Measurements from ENCODE around the gene PRDM16.

Gene PRDM16

GRCh38 chr1:3469104-3469848 is 400.3 kb downstream of the PRDM16 start:
- H3K4me2 ChIP-seq (ENCODE audit: low read depth, low read length, poor library complexity, severe bottlenecking) = no peak overlapping the region
- H3K79me2 ChIP-seq (ENCODE audit: insufficient read depth, low read length) = no peaks in the 10 kb centered on the region
- no peak overlapping the region for H2AFZ ChIP-seq (ENCODE audit: low read length)
- H3K9me2 ChIP-seq (replicated peaks; ENCODE audit: low read depth, low read length) = no peaks in the 10 kb centered on the region
- H3K36me3 ChIP-seq (ENCODE audit: insufficient read depth, low read length) = no peaks in the 10 kb centered on the region
- H3F3A ChIP-seq (ENCODE audit: low read depth) = no peaks in the 10 kb centered on the region
- H3K27me3 ChIP-seq (ENCODE audit: insufficient read depth, low read length, poor library complexity, severe bottlenecking) = no peaks in the 10 kb centered on the region
- H3K4me1 ChIP-seq (ENCODE audit: insufficient read depth, low read length, poor library complexity, severe bottlenecking) = no peaks in the 10 kb centered on the region
- H3K9me3 ChIP-seq (ENCODE audit: insufficient read depth, low read depth, low read length) = no peaks in the 10 kb centered on the region
- no peak overlapping the region for H3K9ac ChIP-seq (ENCODE audit: low read depth, low read length, poor library complexity, severe bottlenecking)
- no peak for TF ChIP-seq CTCF (conservative IDR thresholded peaks at IDR 0.05; ENCODE audit: low read length)
- no peak for TF ChIP-seq EZH2phosphoT487 (IDR thresholded peaks at IDR 0.05; ENCODE audit: borderline replicate concordance)
- H4K20me1 ChIP-seq (ENCODE audit: insufficient read depth, low read length, poor library complexity, severe bottlenecking) = no peaks in the 10 kb centered on the region
- no peak overlapping the region for H3K4me3 ChIP-seq (ENCODE audit: low read length, poor library complexity, severe bottlenecking)

- no peak overlapping the region for H3K4me3 ChIP-seq (ENCODE audit: low read length, poor library complexity, severe bottlenecking)
- no peaks in the 10 kb centered on the region for H3K4me1 ChIP-seq (ENCODE audit: insufficient read depth, low read length, poor library complexity, severe bottlenecking)
- no peaks in the 10 kb centered on the region for H3K79me2 ChIP-seq (ENCODE audit: insufficient read depth, low read length)
Measured at GRCh38 chr1:3469849-3470649, 401.0 kb downstream of the PRDM16 start.

More at GRCh38 chr1:3469849-3470649, 401.0 kb downstream of the PRDM16 start:
- no peaks in the 10 kb centered on the region for H3F3A ChIP-seq (ENCODE audit: low read depth)
- no peaks in the 10 kb centered on the region for H3K27me3 ChIP-seq (ENCODE audit: insufficient read depth, low read length, poor library complexity, severe bottlenecking)
- TF ChIP-seq EZH2phosphoT487 (IDR thresholded peaks at IDR 0.05; ENCODE audit: borderline replicate concordance) (no peak), CTCF (conservative IDR thresholded peaks at IDR 0.05; ENCODE audit: low read length) (no peak)
- no peak overlapping the region for H3K4me2 ChIP-seq (ENCODE audit: low read depth, low read length, poor library complexity, severe bottlenecking)
- H3K9me3 ChIP-seq (ENCODE audit: insufficient read depth, low read depth, low read length) = no peaks in the 10 kb centered on the region
- no peaks in the 10 kb centered on the region for H4K20me1 ChIP-seq (ENCODE audit: insufficient read depth, low read length, poor library complexity, severe bottlenecking)
- H3K9ac ChIP-seq (ENCODE audit: low read depth, low read length, poor library complexity, severe bottlenecking) = no peak overlapping the region
- no peaks in the 10 kb centered on the region for H3K9me2 ChIP-seq (replicated peaks; ENCODE audit: low read depth, low read length)
- H2AFZ ChIP-seq (ENCODE audit: low read length) = no peak overlapping the region
- H3K36me3 ChIP-seq (ENCODE audit: insufficient read depth, low read length) = no peaks in the 10 kb centered on the region
